Adipocyte (in vitro differentiated cells): ENCODE measurements around the gene RAB3D.
"Not testable (repeated sequence)": the region's sequence is repeated elsewhere in the genome, so short reads cannot be mapped to it uniquely, and the experiment has no call there.

Source experiments
- DNase-seq: peaks from one replicate; pipeline ENCODE4 v3.0.0-alpha.2; 2015; ENCODE audit warnings: low read depth
- H3K27me3 ChIP-seq: replicated peaks from 2 replicates; pipeline ENCODE4 v1.7.0; 2013; ENCODE audit warnings: mild to moderate bottlenecking, low read length, moderate library complexity; ENCODE audit not compliant: control insufficient read depth, insufficient read depth
- H3K36me3 ChIP-seq: 2 replicates; pipeline ENCODE4 v1.7.0; 2013; ENCODE audit warnings: low read length, mild to moderate bottlenecking, moderate library complexity; ENCODE audit not compliant: control insufficient read depth, insufficient read depth, severe bottlenecking
- H3K4me1 ChIP-seq: 2 replicates; pipeline ENCODE4 v1.7.0; 2013; ENCODE audit warnings: mild to moderate bottlenecking, low read length, moderate library complexity; ENCODE audit not compliant: control insufficient read depth, insufficient read depth
- H3K4me3 ChIP-seq: 2 replicates; pipeline ENCODE4 v1.7.0; 2013; ENCODE audit warnings: mild to moderate bottlenecking, low read length, moderate library complexity
- H3K9ac ChIP-seq: 2 replicates; pipeline ENCODE4 v1.7.0; 2013; ENCODE audit warnings: mild to moderate bottlenecking, low read length, moderate library complexity
- H3K9me3 ChIP-seq: 2 replicates; pipeline ENCODE4 v1.7.0; 2013; ENCODE audit warnings: mild to moderate bottlenecking, low read length, moderate library complexity; ENCODE audit not compliant: control insufficient read depth

The RAB3D gene, protein sequence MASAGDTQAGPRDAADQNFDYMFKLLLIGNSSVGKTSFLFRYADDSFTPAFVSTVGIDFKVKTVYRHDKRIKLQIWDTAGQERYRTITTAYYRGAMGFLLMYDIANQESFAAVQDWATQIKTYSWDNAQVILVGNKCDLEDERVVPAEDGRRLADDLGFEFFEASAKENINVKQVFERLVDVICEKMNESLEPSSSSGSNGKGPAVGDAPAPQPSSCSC

DNA sequence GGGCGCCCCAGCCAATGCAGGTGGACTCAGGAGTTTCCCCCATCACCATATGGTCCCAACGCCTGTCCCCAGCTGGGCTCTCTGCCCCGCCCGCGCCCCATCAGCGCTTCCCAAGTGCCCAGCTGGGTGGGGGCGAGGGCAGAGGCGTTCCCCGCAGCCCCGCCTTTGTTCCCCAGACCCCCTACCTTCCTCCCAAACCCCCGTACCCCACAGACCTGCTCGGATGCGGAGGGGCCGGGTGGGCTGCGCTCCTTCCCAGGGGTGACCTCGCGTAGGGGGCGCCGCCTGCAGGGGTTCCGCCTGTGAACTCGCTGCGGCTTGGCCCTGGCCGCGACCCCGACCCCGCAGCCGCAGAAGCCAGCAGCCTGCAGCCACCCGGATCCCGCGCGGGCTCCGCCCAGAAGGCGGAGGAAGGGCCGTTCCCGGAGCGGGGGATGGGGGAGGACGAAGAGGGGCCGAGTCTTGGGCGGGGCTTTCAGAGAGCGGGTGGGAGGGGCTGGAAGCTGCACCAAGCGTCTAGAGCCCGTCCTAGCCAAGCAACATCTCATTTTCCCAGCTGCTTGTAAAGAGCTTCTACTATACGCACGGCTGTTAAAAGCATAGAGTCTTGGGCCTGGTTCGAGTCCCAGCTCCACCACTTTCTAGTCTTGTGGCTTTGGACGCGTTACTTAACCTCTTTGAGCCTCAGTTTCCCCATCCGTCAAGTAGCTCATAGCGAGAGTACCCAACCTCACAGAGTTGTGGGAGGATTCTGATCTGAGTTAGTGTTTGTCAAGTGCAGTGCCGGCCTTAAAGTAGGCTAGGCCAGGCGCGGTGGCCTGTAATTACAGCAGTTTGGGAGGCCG lies at the start of gene RAB3D:
Gene RAB3D (minus strand): TSS at position 404 of the 845 bp plus-strand sequence. CDS start 2,258 bp downstream, outside the sequence.
- no peaks in the 10 kb centered on the region for H3K9me3 ChIP-seq
- peaks cover 4% of the 10 kb centered on the region for H3K36me3 ChIP-seq
- H3K4me3 ChIP-seq = peak within 1 kb of the TSS; percentile 78
- H3K4me1 ChIP-seq = peaks cover 18% of the 10 kb centered on the region
- H3K9ac ChIP-seq = peak within 1 kb of the TSS; percentile 67
- no peaks in the 10 kb centered on the region for H3K27me3 ChIP-seq
- DNase-seq = peak; percentile 96

DNA sequence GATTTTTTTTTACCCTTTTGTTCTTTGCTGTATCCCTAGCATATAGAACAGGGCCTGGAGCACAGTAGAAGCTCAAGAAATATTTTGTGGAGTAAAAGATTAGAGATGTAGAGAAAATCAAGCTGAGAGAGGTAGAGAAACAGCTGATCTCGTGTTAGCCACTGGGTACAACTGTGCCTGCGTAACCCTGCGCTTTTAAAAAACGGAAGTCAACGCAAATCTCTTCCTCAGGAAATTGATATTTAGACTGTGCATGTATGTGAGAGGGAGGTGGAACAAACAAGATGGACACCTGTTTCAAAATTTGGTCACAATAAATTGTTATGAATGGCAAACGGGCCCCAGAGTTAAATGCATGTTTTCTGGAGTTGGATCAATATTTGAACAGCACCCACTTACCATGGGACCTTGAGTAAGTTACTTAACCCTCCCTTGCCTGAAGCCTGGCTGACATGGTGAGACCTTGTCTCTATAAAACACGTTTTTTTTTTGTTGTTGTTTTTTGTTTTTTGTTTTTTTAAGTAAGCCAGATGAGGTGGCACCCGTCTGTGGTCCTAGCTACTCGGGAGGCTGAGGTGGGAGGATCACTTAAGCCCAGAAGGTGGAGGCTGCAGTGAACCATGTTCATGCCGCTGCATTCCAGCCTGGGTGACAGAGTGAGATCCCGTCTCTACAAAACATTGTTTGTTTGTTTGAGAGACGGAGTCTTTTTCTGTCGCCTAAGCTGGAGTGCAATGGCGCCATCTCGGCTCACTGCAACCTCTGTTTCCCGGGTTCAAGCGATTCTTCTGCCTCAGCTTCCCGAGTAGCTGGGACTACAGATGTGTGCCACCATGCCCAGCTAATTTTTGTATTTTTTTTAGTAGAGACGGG lies 47.9 kb upstream of the RAB3D start:
- Histone ChIP-seq H3K9me3 (peaks cover 7% of the 10 kb centered on the region), H3K4me3 (no peak overlapping the region), H3K27me3 (peaks cover 9% of the 10 kb centered on the region), H3K36me3 (no peaks in the 10 kb centered on the region), H3K4me1 (no peaks in the 10 kb centered on the region), H3K9ac (no peak overlapping the region)
- DNase-seq = no peak

DNA sequence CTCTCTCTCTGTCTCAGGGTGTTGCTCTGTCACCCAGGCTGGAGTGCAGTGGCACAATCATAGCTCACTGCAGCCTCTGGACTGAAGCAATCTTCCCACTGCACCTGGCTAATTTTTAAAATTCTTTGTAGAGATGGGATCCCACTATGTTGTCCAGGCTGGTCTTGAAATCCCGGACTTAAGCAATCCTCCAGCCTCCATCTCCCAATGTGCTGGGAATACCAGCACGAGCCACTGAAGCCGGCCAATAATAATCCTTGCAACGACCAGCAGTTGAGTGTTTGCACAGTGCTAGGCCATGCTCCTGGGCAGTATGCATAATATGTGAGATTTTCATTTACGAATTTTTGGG lies 45.3 kb upstream of the RAB3D start:
- Histone ChIP-seq H3K4me3 (no peak overlapping the region), H3K9ac (no peak overlapping the region), H3K27me3 (peaks cover 15% of the 10 kb centered on the region), H3K36me3 (no peaks in the 10 kb centered on the region), H3K9me3 (no peaks in the 10 kb centered on the region), H3K4me1 (peaks cover 10% of the 10 kb centered on the region)
- DNase-seq = no peak

DNA sequence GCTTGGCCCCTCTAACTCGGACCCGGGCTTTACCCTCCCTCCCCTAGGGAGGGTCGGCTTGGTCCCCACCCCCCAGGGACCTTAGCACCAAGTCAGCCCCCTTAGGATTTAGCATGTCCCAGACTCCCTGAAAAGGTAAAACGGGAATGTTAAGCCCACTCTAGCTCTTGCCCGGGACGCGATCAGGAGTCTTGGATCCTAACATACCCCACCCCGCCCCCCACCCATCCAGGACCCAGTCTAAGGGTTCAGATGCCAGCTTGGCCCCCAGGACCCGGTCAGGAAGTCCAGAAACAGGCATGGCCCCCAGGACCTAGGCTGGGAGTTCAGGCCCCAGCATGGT lies 44.2 kb upstream of the RAB3D start:
- Histone ChIP-seq H3K27me3 (peaks cover 15% of the 10 kb centered on the region), H3K4me3 (no peak overlapping the region), H3K4me1 (peaks cover 12% of the 10 kb centered on the region), H3K9ac (no peak overlapping the region), H3K36me3 (no peaks in the 10 kb centered on the region), H3K9me3 (no peaks in the 10 kb centered on the region)
- DNase-seq = no peak

DNA sequence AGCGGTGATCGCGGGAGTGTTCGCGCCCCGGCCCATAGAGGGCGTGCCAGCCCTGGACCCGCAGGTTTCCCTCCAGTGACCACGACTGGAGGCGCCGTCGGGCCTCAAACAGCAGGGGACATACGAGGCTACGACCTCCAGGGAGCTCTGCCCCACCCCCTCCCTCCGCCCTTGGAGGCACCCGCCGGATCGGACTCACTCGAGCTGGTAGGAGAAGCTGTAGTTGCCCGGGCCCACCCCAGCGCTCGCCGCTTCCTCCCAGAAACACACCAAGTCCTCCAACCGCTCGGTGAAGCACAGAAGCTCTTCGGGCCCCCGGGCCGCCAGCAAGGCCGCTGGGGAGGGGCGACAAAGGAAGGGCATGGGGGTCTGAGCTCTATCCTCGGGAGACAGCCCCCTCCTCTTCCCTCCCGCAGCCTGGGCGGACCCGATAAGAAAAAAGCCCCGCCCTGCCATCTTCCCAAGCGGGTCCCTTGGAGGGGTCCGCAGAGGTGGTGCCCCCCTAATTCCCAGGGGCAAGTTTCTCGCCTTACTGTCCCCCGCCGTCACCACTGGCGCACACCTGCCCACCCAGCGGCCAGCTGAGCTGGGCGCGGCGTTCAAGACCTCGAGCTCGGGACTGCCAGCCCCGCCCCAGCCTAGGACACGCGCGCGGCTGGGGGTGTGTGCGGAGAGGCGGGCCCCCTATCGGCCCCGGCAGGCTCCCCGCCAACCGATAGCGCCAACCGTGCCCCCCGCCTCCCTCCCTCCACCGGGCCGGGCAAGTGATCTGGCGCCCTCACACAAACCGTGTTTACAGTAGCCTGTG lies 43.6 kb upstream of the RAB3D start:
- DNase-seq = peak; percentile 40
- no peak overlapping the region for H3K9ac ChIP-seq
- peaks cover 18% of the 10 kb centered on the region for H3K4me1 ChIP-seq
- H3K4me3 ChIP-seq = no peak overlapping the region
- H3K9me3 ChIP-seq = no peaks in the 10 kb centered on the region
- no peaks in the 10 kb centered on the region for H3K36me3 ChIP-seq
- H3K27me3 ChIP-seq = peaks cover 15% of the 10 kb centered on the region

DNA sequence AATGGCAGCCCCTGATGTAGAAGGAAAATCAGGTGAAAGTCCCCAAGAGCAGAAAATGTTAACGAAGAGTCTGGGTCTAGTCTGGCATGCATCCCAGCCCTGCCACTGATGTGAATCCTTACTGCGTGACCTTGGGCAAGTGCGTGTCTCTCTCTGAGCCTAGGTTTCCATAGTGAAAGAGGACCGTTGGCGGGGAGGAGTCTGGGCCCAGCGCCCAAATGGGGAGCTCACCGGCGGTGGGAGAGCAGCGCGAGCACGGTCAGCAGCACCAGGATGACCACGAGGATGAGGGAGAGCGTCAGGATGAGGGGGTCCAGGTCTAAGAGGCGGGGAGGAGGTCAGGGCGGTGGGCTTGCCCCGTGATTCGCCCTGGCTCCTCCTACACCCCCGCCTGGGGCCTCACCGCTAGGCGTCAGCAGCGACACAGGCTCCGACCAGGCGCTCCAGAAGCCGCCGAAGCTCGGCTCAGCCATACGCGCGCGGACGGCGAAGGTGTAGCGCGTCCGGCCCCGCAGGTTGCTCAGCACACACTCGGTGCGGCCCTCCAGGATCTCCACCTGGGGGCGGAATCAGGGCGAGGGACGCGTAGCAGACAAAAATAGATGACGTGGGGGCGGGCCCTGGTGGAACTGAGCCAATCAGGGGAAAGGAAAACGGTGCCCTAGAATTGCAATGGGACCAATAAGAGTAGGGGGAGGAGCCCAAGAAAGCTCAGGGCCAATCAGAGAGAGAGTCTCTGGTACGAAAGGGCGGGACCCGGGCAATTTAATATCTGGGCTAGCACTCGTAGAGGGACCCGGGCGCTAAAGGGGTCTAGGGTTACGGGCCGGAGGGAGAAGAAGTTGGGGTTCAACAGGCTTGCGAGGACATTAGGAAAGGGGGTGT lies 41.4 kb upstream of the RAB3D start:
- Histone ChIP-seq H3K9me3 (no peaks in the 10 kb centered on the region), H3K9ac (peak overlapping the region; percentile 64), H3K4me1 (peaks cover 32% of the 10 kb centered on the region), H3K36me3 (no peaks in the 10 kb centered on the region), H3K27me3 (peaks cover 15% of the 10 kb centered on the region), H3K4me3 (peak overlapping the region; percentile 78)
- peak; percentile 96 for DNase-seq

DNA sequence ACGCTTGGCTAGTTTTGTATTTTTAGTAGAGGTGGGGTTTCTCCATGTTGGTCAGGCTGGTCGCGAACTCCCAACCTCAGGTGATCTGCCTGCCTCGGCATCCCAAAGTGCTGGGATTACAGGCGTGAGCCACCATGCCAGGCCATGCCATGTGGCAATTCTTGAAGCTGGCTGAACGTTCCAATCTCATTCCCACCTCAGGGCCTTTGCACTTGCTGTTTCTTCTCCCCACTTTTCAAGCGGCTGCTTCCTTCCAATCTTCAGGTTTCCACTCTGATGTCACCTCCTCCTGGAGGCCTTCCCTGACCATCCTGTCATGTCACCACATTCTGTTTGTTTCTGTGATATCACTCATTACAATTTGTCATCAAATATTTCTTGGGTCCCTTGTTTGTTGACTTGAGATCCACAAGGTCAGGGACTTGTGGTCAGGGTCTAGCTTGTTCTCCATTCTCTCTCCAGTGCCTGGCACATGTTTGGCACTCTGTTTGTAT lies 40.4 kb upstream of the RAB3D start:
- DNase-seq = no peak
- H3K4me3 ChIP-seq = no peak overlapping the region

DNA sequence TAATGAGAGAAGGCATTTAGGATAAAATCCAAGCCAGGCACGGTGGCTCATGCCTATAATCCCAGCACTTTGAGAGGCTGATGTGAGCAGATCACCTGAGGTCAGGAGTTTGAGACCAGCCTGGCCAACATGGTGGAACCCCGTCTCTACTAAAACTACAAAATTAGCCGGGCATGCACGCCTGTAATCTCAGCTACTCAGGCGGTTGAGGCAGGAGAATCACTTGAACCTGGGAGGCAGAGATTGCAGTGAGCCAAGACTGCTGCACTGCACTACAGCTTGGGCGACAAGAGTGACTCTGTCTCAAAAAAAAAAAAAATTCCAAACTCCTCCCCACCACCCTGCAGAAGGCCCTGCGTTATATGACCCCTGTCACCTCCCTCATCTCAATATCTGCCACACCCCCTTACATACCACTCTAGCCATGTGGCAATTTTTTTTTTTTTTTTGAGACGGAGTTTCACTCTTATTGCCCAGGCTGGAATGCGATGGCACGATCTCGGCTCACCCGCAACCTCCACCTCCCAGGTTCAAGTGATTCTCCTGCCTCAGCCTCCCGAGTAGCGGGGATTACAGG lies 39.9 kb upstream of the RAB3D start:
- DNase-seq, H3K4me3 ChIP-seq, H3K9ac ChIP-seq, H3K36me3 ChIP-seq, H3K9me3 ChIP-seq: not testable (repeated sequence)
- H3K4me1 ChIP-seq = peaks cover 39% of the 10 kb centered on the region
- H3K27me3 ChIP-seq = peaks cover 15% of the 10 kb centered on the region

More for the DNA sequence above, 40.4 kb upstream of the RAB3D start:
- Histone ChIP-seq H3K4me1 (peaks cover 39% of the 10 kb centered on the region), H3K9ac (no peak overlapping the region), H3K36me3 (no peaks in the 10 kb centered on the region), H3K27me3 (peaks cover 15% of the 10 kb centered on the region), H3K9me3 (no peaks in the 10 kb centered on the region)

DNA sequence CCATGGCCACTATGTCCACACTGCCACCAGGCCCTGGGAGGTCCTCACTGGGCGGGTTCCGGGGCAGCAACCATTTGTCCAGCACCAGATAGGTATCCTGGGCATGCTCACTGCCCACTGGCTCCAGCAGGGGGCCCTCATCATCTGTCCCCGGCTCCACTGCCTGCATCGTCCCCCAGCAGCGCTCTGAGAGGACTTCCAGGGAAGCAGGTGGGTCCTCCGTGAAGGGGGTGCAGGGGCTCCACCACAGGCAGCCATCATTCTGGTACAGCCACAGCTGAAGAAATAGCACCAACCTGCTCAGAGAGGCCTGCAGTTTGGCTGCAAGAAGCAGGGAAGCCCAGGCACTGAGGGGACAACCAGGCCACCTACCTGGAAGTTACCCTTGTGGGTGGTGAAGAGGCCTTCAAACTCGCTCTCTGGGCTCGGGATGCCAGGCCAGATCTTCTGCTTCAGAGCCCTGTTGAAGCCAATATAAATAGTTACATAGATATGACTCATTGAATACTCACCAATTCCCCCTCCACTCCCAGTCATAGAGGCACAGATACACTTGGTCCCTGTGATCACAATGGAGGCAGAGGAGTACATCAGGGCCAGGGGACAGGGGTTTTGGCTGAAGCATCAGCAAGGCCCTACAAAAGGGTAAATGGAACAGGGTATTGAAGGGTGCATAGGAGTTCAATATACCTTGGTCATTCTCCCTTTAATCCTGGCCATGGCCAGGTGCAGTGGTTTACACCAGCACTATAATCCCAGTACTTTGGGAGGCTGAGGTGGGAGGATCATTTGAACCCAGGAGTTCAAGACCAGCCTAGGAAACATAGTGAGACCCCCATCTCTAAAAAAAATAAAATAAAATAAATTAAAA lies 39.1 kb upstream of the RAB3D start:
- Histone ChIP-seq H3K27me3 (peaks cover 15% of the 10 kb centered on the region), H3K9me3 (no peaks in the 10 kb centered on the region), H3K4me3 (no peak overlapping the region), H3K9ac (peak overlapping the region; percentile 27), H3K36me3 (no peaks in the 10 kb centered on the region), H3K4me1 (peaks cover 43% of the 10 kb centered on the region)
- DNase-seq = peak; percentile 68
